Activated CD4-positive, CD25-positive, alpha-beta regulatory T cell treated with anti-CD3 and anti-CD28 coated beads, Interleukin-2, amount 50 U/mL, for 72 hours (primary cell): Measurements from ENCODE around the gene PRKCH.

Experiments
- DNase-seq: peaks from one replicate; pipeline ENCODE4 v3.0.0; 2021

The PRKCH gene

GRCh38 chr14:61574514-61574807, 253.1 kb downstream of the PRKCH start:
- no peak for DNase-seq

GRCh38 chr14:61575126-61575525, 253.7 kb downstream of the PRKCH start:
- DNase-seq = no peak

- DNase-seq = no peak
Measured at GRCh38 chr14:61575551-61576150, 254.3 kb downstream of the PRKCH start.

GRCh38 chr14:61577506-61577931, 256.1 kb downstream of the PRKCH start:
- DNase-seq = no peak

GRCh38 chr14:61578745-61579144, 257.4 kb downstream of the PRKCH start:
- no peak for DNase-seq

- DNase-seq = no peak
Measured at GRCh38 chr14:61581340-61581739, 260.0 kb downstream of the PRKCH start.

GRCh38 chr14:61581955-61582615, 260.7 kb downstream of the PRKCH start:
- no peak for DNase-seq

- no peak for DNase-seq
Measured at GRCh38 chr14:61582815-61583214, 261.4 kb downstream of the PRKCH start.

- DNase-seq = no peak
Measured at GRCh38 chr14:61584331-61584741, 263.0 kb downstream of the PRKCH start.

GRCh38 chr14:61585598-61586543, 264.5 kb downstream of the PRKCH start:
- DNase-seq = no peak

- DNase-seq = no peak
Measured at GRCh38 chr14:61586544-61587055, 265.2 kb downstream of the PRKCH start.

- DNase-seq = no peak
Measured at GRCh38 chr14:61587081-61587713, 265.8 kb downstream of the PRKCH start.

GRCh38 chr14:61588419-61588901, 267.1 kb downstream of the PRKCH start:
- no peak for DNase-seq

- no peak for DNase-seq
Measured at GRCh38 chr14:61589691-61590581, 268.6 kb downstream of the PRKCH start.

- DNase-seq = no peak
Measured at GRCh38 chr14:61591862-61592261, 270.5 kb downstream of the PRKCH start.

GRCh38 chr14:61593330-61593729, 272.0 kb downstream of the PRKCH start:
- DNase-seq = no peak

GRCh38 chr14:61596990-61597389, 275.6 kb downstream of the PRKCH start:
- no peak for DNase-seq

GRCh38 chr14:61598980-61599379, 277.6 kb downstream of the PRKCH start:
- DNase-seq = no peak

- no peak for DNase-seq
Measured at GRCh38 chr14:61599942-61600341, 278.6 kb downstream of the PRKCH start.
